Astrocyte of the hippocampus (primary cell): ENCODE data around the gene OR2C3.
"Not testable (repeated sequence)": the region's sequence is repeated elsewhere in the genome, so short reads cannot be mapped to it uniquely, and the experiment has no call there.

ENCODE experiments used
- DNase-seq: peaks from one replicate; pipeline ENCODE4 v3.0.0; 2011; ENCODE audit warnings: low read depth, low spot score

The OR2C3 gene

GRCh38 chr1:247536340-247536739, at the start of gene OR2C3:
OR2C3 (minus strand) TSS chr1:247536440; CDS start chr1:247532511, 3,929 bp downstream.
- no peak for DNase-seq

GRCh38 chr1:247578946-247579460, 42.8 kb upstream of the OR2C3 start:
- DNase-seq = no peak

DNA sequence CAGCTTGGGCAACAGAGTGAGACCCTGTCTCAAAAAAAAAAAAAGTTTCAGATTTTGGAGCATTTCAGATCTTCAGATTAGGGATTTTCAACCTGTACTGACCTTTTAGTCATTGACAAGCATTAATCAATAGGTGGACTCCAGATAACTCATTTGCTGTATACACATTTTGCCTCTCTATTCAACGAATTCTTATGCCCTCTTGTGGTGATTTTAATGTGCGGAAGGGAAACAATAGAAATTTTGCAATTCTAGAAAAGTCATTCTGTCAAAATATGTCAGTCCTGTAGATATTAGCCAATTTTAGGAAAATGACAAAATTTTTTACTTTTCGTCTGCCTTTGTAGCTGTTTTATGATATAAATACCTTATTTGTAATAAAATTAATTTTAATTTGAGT, 40.3 kb upstream of the OR2C3 start:
- DNase-seq = peak; percentile 4

- no peak for DNase-seq
Observed at GRCh38 chr1:247574664-247575063, 38.4 kb upstream of the OR2C3 start.

- no peak for DNase-seq
Observed at GRCh38 chr1:247574236-247574635, 38.0 kb upstream of the OR2C3 start.

- DNase-seq = peak; percentile 7
Observed at GRCh38 chr1:247562198-247562597, 26.0 kb upstream of the OR2C3 start.

DNA sequence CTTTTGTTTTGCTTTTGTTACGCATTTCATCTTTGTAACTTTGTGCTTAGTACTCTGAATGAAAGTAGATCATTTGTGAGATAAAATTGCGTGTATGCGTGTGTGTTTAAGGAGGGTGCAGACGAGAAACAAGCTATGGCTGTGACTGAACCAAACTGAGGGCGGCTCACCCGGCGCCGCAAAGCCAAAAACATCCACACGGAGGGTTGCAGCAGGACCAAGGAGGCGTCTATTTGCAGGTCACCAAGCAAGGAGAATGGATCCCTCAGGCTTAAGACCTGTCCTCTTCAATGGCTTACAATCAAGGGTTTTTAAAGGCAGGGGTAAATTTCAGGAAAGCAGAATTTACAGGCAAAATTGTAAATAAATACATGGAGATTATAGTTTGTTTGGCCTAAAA, 25.5 kb upstream of the OR2C3 start:
- no peak for DNase-seq

- DNase-seq = peak; percentile 4
Observed at GRCh38 chr1:247557926-247558674, 21.9 kb upstream of the OR2C3 start.

DNA sequence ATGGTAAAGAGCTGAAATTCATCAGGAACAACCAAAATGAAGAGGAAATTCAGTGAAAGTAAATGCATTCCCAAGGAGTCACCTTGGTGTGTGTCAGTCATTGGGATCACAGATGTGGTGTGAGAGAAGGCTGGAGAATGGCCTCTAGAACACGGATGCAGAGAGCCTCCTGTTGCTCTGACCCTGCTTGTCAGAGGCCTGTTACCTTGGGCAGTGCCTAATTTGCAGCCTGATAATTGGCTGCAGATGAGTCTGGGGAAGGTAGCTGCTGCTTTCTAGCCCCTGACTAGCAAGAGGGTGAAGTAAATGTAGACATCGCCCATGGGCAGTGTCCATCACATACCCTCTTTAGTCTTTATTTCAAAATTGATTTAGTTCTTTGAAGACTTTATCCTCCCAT, 16.0 kb upstream of the OR2C3 start:
- DNase-seq = no peak

- peak; percentile 38 for DNase-seq
Observed at GRCh38 chr1:247551721-247552120, 15.5 kb upstream of the OR2C3 start.

GRCh38 chr1:247548769-247549182, 12.5 kb upstream of the OR2C3 start, which contains the start of gene GCSAML:
GCSAML (plus strand) TSS chr1:247549134; CDS start chr1:247549192, 58 bp downstream.
- DNase-seq = no peak

DNA sequence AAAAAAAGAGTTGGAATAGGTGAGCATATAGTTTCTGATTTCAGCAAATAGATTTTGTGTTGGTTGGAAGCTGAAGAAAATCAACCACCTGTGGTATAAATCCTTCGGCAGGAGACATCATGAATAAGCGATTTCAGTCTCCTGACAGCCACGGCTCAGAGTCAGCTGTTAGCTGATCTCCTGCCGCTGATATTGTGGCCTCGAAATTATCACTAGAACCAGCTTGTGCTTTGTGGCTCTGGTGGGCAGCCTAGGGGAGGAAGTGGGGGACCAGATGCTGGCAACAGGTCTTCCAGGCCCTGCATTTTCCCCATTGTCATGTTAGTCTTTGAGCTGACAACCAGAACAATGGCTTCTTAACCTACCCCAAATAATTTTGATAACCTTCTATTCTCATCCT, 11.9 kb upstream of the OR2C3 start:
- no peak for DNase-seq

DNA sequence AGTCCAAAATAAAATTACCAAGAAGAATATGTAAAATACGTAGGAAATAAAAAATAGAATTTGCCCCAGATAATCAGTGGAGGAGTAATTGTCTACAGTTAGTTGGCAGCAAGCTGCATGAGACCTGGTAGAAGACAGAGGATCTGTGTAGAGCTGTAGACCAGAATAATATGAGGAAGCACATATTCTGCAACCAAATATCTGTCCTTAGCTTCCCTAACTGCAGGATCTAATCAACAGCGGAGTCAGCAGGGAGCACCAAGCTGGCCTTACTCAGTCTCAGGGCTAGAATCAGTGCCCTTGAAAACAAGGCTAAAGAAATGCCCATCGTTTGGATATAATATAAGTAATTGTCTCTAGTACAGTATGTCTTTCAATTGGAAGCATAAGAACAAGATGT, 6.6 kb upstream of the OR2C3 start:
- DNase-seq = no peak

- no peak for DNase-seq
Observed at GRCh38 chr1:247540581-247540980, 4.3 kb upstream of the OR2C3 start.

DNA sequence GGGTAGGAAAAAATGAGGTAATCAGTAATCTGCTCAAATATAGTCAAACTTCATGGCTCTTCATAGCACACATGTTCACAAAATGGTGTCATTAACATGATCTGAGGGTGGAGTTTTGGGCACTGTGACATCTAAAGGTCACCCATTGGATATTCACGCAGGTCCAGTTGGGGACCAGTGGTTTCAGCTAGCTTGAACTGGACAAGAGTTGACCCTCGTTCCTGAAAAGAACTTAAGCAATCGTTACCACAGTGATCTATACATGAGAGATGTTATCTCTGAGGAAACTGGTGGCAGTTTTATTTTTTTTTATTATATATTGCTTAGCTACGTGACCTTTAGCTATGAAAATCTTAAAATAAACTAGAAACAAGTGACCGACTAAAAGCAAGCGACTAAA, 3.0 kb upstream of the OR2C3 start:
- DNase-seq = no peak

GRCh38 chr1:247538561-247538960, 2.3 kb upstream of the OR2C3 start:
- no peak for DNase-seq

DNA sequence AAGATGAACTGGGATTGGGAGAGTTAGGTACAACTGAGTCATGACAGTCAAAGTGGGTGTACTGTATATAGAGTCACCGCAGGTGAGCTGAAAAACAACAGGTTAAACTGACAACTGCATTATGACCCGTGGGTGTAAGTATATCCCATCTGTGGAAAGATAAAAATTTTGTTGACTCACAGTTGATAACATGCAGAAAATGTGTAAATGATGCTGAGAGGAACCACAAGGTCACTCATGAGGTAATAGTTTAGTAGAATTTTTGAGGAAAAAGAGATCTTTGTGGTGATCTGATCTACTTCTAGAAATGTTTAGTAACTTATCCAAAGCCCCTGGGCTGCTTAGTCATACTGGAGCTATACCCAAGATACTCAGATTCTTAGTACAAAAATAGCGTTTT, 838 bp downstream of the OR2C3 start:
- no peak for DNase-seq

- no peak for DNase-seq
Observed at GRCh38 chr1:247531937-247532336, 4.3 kb downstream of the OR2C3 start.

GRCh38 chr1:247530785-247531184, 5.5 kb downstream of the OR2C3 start:
- DNase-seq = no peak

- no peak for DNase-seq
Observed at GRCh38 chr1:247529771-247530355, 6.4 kb downstream of the OR2C3 start.

- DNase-seq = no peak
Observed at GRCh38 chr1:247528812-247529474, 7.3 kb downstream of the OR2C3 start.

- DNase-seq = not testable (repeated sequence)
Observed at GRCh38 chr1:247521886-247522285, 14.4 kb downstream of the OR2C3 start.

DNA sequence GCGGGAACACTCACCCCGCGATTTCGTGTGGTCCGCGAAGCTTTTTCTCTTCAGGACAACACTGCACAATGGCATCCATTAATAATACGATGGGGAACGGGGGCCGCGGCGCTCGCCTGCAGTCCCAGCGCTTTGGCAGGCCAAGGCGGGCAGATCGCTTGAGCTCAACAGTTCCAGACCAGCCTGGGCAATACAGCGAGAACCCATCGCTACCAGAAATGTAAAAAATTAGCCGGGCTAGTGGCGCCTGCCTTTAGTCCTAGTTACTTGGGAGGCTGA, 17.7 kb downstream of the OR2C3 start:
- DNase-seq = no peak
